HG03108 (cell line): ENCODE data around the gene FAM174C.

Experiments
- ATAC-seq: cut with Tn5 transposase; IDR thresholded peaks from one replicate; pipeline ENCODE4 v1.9.1; 2021; ENCODE audit warnings: moderate library complexity; ENCODE audit not compliant: unreplicated experiment

Gene FAM174C

GRCh38 chr19:1275260-1275975 lies at the start of gene FAM174C:
Gene FAM174C (plus strand): TSS chr19:1275530. CDS start chr19:1275550, 20 bp downstream.
- peak; percentile 67 for ATAC-seq

- ATAC-seq, result no peak
These were observed 49.2 kb upstream of the FAM174C start for GRCh38 chr19:1226227-1226518.

GRCh38 chr19:1226522-1227303 lies 48.6 kb upstream of the FAM174C start:
- ATAC-seq, result no peak

- ATAC-seq, result no peak
These were observed 47.9 kb upstream of the FAM174C start for GRCh38 chr19:1227304-1228054.

GRCh38 chr19:1228161-1228957 lies 47.0 kb upstream of the FAM174C start:
- no peak for ATAC-seq

GRCh38 chr19:1229056-1229923 lies 46.0 kb upstream of the FAM174C start:
- no peak for ATAC-seq

GRCh38 chr19:1229924-1230782 lies 45.2 kb upstream of the FAM174C start:
- ATAC-seq, result no peak

GRCh38 chr19:1230783-1231489 lies 44.4 kb upstream of the FAM174C start:
- ATAC-seq, result no peak

GRCh38 chr19:1231729-1232637 lies 43.3 kb upstream of the FAM174C start:
- no peak for ATAC-seq

- no peak for ATAC-seq
These were observed 42.7 kb upstream of the FAM174C start for GRCh38 chr19:1232652-1233072.

GRCh38 chr19:1233115-1233667 lies 42.1 kb upstream of the FAM174C start:
- no peak for ATAC-seq

- no peak for ATAC-seq
These were observed 41.0 kb upstream of the FAM174C start for GRCh38 chr19:1234051-1234954.

GRCh38 chr19:1234955-1235380 lies 40.4 kb upstream of the FAM174C start:
- no peak for ATAC-seq

- ATAC-seq, result no peak
These were observed 39.4 kb upstream of the FAM174C start for GRCh38 chr19:1235625-1236538.

- no peak for ATAC-seq
These were observed 38.8 kb upstream of the FAM174C start for GRCh38 chr19:1236576-1236975.
